ENCODE data around the gene CHRNA5. TPM values are rescaled to one million over a fixed set of nuclear protein-coding genes. Genes with fewer than 3 reads are reported as not detected.

CHRNA5 gene
- total RNA-seq, 3 donors from 2014 or later: 1.4 to 4.3 (median 3.1) TPM

DNA sequence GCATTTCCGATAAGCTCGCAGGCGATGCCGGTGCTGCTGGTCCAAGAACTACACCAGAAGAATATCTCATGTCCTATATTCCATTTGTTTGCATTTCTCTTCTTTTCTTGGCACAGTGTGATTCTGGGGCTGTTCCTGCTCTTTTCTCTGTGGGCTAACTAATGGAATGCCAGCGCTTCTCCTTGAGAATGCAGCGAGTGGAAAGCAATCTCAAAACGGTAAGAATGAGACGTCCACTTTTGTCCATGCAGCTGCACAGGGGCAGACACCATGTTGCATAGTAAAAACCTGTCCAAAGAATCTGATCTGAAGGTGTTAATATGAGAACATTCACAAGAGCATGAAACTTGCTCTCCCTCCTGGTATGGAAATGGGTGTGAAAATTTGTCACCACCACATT, 62.0 kb downstream of the CHRNA5 start:
- Histone ChIP-seq H3K36me3 (no peaks in the 10 kb centered on the region), H3K4me3 (no peak overlapping the region), H3K9me3 (no peaks in the 10 kb centered on the region), H3K4me1 (no peaks in the 10 kb centered on the region), H3K27ac (no peak overlapping the region), H3K27me3 (peaks cover 0 to 1% of the 10 kb centered on the region in 2 donors)
- no peak for DNase-seq (ENCODE audit: low spot score in 2 of 2)
- intact Hi-C loops (cut with DNase I; ENCODE audit: low total_unique reads): loop anchor here (10.0 kb wide), 1 partner anchor 77 kb away; no protein-coding TSS in a partner anchor
- no peak for TF ChIP-seq POLR2A (IDR thresholded peaks at IDR 0.05)
- no peak for TF ChIP-seq POLR2AphosphoS5 (IDR thresholded peaks at IDR 0.05)
- TF ChIP-seq, protein P1, sequence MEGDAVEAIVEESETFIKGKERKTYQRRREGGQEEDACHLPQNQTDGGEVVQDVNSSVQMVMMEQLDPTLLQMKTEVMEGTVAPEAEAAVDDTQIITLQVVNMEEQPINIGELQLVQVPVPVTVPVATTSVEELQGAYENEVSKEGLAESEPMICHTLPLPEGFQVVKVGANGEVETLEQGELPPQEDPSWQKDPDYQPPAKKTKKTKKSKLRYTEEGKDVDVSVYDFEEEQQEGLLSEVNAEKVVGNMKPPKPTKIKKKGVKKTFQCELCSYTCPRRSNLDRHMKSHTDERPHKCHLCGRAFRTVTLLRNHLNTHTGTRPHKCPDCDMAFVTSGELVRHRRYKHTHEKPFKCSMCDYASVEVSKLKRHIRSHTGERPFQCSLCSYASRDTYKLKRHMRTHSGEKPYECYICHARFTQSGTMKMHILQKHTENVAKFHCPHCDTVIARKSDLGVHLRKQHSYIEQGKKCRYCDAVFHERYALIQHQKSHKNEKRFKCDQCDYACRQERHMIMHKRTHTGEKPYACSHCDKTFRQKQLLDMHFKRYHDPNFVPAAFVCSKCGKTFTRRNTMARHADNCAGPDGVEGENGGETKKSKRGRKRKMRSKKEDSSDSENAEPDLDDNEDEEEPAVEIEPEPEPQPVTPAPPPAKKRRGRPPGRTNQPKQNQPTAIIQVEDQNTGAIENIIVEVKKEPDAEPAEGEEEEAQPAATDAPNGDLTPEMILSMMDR (IDR thresholded peaks at IDR 0.05): no peak

GRCh38 chr15:78628227-78628626, 62.9 kb downstream of the CHRNA5 start:
- no peaks in the 10 kb centered on the region for H3K27me3 ChIP-seq
- H3K4me1 ChIP-seq: no peaks in the 10 kb centered on the region
- H3K36me3 ChIP-seq: no peaks in the 10 kb centered on the region
- intact Hi-C loops (cut with DNase I; ENCODE audit: low total_unique reads): loop anchor here (10.0 kb wide), 1 partner anchor 77 kb away; no protein-coding TSS in a partner anchor
- TF ChIP-seq, protein P1 (IDR thresholded peaks at IDR 0.05): no peak
- TF ChIP-seq POLR2AphosphoS5 (IDR thresholded peaks at IDR 0.05) (no peak), POLR2A (IDR thresholded peaks at IDR 0.05) (no peak)
- peak in 1 of 2 donors; percentile 15 for DNase-seq (ENCODE audit: low spot score in 2 of 2)
- H3K9me3 ChIP-seq: peaks cover 2 to 5% of the 10 kb centered on the region in 2 donors
- no peak overlapping the region for H3K27ac ChIP-seq
- H3K4me3 ChIP-seq: no peak overlapping the region

GRCh38 chr15:78629031-78629715, 63.9 kb downstream of the CHRNA5 start:
- intact Hi-C loops (cut with DNase I; ENCODE audit: low total_unique reads): loop anchor here (10.0 kb wide), 1 partner anchor 76 kb away; no protein-coding TSS in a partner anchor

GRCh38 chr15:78629716-78630065, 64.4 kb downstream of the CHRNA5 start:
- Histone ChIP-seq H3K27ac (no peak overlapping the region), H3K9me3 (peaks cover 9 to 12% of the 10 kb centered on the region in 2 donors), H3K4me3 (no peak overlapping the region), H3K4me1 (no peaks in the 10 kb centered on the region), H3K36me3 (no peaks in the 10 kb centered on the region), H3K27me3 (no peaks in the 10 kb centered on the region)
- TF ChIP-seq POLR2AphosphoS5 (IDR thresholded peaks at IDR 0.05) (no peak), POLR2A (IDR thresholded peaks at IDR 0.05) (no peak)
- TF ChIP-seq, protein P1 (IDR thresholded peaks at IDR 0.05): no peak
- DNase-seq (ENCODE audit: low spot score in 2 of 2): no peak
- intact Hi-C loops (cut with DNase I; ENCODE audit: low total_unique reads): loop anchor here (10.0 kb wide), 1 partner anchor 75 kb away; no protein-coding TSS in a partner anchor

More at GRCh38 chr15:78629031-78629715, 63.9 kb downstream of the CHRNA5 start:
- Histone ChIP-seq H3K4me1 (no peaks in the 10 kb centered on the region), H3K27ac (no peak overlapping the region), H3K4me3 (no peak overlapping the region), H3K27me3 (no peaks in the 10 kb centered on the region), H3K36me3 (no peaks in the 10 kb centered on the region), H3K9me3 (peaks cover 9 to 12% of the 10 kb centered on the region in 2 donors)
- peak in 1 of 2 donors; percentile 42 for DNase-seq (ENCODE audit: low spot score in 2 of 2)
- TF ChIP-seq, protein P1 (IDR thresholded peaks at IDR 0.05): no peak
- TF ChIP-seq POLR2AphosphoS5 (IDR thresholded peaks at IDR 0.05) (no peak), POLR2A (IDR thresholded peaks at IDR 0.05) (no peak)

- no peak for DNase-seq (ENCODE audit: low spot score in 2 of 2)
- H3K27me3 ChIP-seq: no peaks in the 10 kb centered on the region
- H3K4me1 ChIP-seq: no peaks in the 10 kb centered on the region
- TF ChIP-seq, protein P1 (IDR thresholded peaks at IDR 0.05): no peak
- no peak for TF ChIP-seq POLR2AphosphoS5 (IDR thresholded peaks at IDR 0.05)
- no peak for TF ChIP-seq POLR2A (IDR thresholded peaks at IDR 0.05)
- no peak overlapping the region for H3K4me3 ChIP-seq
- H3K27ac ChIP-seq: no peak overlapping the region
- H3K9me3 ChIP-seq: peaks cover 9 to 12% of the 10 kb centered on the region in 2 donors
- intact Hi-C loops (cut with DNase I; ENCODE audit: low total_unique reads): no loop called here
- no peaks in the 10 kb centered on the region for H3K36me3 ChIP-seq
Measured at GRCh38 chr15:78630886-78631633, 65.7 kb downstream of the CHRNA5 start.
